Retinal pigment epithelial cell (primary cell): ENCODE data around the gene YEATS2.
"Not testable (repeated sequence)": the region's sequence is repeated elsewhere in the genome, so short reads cannot be mapped to it uniquely, and the experiment has no call there.

ENCODE experiments used
- DNase-seq: peaks from one replicate; pipeline ENCODE4 v3.0.0-alpha.2; 2010; ENCODE audit warnings: low read depth
- H3K4me3 ChIP-seq: 2 replicates; pipeline ENCODE4 v1.5.1; 2011; ENCODE audit warnings: mild to moderate bottlenecking, low read length, control low read depth, moderate library complexity
- CTCF ChIP-seq: conservative IDR thresholded peaks from 2 replicates; pipeline ENCODE4 v1.5.1; 2011; ENCODE audit warnings: low read depth, low read length, control low read depth, inconsistent platforms

Gene YEATS2

DNA sequence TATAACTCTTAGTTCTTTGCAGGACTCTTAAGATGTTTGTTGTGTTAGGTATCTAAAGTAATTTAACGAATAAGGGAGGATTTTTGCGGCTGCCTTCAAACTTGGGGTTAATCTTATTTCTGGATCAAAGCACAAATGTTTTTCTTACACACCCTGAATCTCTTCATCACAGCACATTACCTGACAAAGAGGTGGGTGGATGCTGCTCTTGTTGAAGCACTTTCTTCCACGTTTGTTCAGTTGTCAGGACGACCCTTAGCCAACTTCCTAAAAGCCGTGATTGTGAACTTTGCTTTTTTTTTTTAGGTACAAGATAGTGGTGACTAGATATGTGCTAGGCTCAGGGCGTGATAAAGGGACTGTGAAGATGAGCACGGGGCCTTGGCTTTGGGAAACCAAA lies 36.0 kb downstream of the YEATS2 start:
- no peak overlapping the region for H3K4me3 ChIP-seq
- no peak for TF ChIP-seq CTCF
- DNase-seq: no peak

- no peak for DNase-seq
- no peak overlapping the region for H3K4me3 ChIP-seq
- no peak for TF ChIP-seq CTCF
Observed at GRCh38 chr3:183734750-183735494, 37.3 kb downstream of the YEATS2 start.

GRCh38 chr3:183737116-183737515 lies 39.5 kb downstream of the YEATS2 start:
- no peak for TF ChIP-seq CTCF
- DNase-seq: no peak
- no peak overlapping the region for H3K4me3 ChIP-seq

- not testable (repeated sequence) for H3K4me3 ChIP-seq, DNase-seq
Observed at GRCh38 chr3:183740154-183740553, 42.6 kb downstream of the YEATS2 start.

DNA sequence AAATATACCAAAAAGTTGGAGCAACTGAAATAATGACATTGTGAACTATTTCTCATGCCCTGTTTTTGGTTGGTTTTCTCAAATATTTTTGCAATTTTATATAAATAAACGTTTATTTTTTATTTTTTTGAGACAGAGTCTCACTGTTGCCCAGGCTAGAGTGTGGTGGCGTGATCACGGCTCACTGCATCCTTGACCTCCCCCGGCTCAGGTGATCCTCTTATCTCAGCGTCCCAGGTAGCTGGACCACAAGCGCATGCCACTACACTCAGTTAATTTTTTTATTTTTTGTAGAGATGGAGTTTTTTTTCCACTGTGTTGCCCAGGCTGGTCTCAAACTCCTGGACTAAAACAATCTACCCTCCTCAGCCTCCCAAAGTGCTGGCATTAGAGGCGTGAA lies 45.6 kb downstream of the YEATS2 start:
- DNase-seq: no peak
- TF ChIP-seq CTCF: no peak
- H3K4me3 ChIP-seq: no peak overlapping the region

DNA sequence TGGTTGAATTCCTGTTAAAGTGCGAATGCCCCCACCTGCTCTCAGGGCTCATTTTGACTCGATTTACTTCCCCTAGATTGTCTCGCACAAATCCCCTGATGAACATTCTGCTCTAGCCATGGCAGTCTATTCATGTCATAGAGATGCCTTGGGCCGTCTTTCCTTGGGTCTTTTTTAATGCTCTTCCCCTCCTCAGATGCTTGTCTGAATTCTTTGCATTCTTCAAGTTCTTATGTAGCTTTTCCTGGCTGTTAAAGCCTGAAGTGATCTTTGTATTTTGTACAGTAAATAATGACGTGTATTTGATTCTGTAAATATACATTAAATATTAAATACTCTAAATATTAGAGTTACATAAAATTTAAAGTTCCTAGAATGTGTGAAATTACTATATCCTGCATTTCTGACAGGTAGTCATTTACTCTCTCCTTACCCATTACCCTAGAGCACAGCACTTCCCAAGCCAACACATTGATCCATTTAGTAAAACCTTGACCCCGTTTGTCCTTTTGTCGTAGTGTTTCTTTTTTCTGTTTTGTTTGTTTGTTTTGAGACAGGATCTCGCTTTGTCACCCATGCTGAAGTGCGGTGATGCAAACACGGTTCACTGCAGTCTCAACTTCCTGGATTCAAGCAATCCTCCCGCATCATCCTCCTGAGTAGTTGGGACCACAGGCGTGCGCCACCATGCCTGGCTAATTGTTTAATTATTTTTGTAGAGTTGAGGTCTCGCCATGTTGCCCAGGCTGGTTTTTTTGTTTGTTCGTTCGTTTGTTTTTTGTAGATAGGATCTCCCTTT lies 47.9 kb downstream of the YEATS2 start:
- H3K4me3 ChIP-seq: no peak overlapping the region
- no peak for TF ChIP-seq CTCF
- peak; percentile 66 for DNase-seq

- H3K4me3 ChIP-seq: no peak overlapping the region
- TF ChIP-seq CTCF: no peak
- no peak for DNase-seq
Observed at GRCh38 chr3:183754052-183754451, 56.5 kb downstream of the YEATS2 start.
